SK-MEL-5 (cell line): ENCODE results near the gene CRTAP. TPM values are rescaled to one million over a fixed set of nuclear protein-coding genes. Genes with fewer than 3 reads are reported as not detected.
"Not testable (repeated sequence)": the region's sequence is repeated elsewhere in the genome, so short reads cannot be mapped to it uniquely, and the experiment has no call there.

Source experiments
- DNase-seq: peaks from one replicate; pipeline ENCODE4 v3.0.0-alpha.2; 2016; ENCODE audit warnings: low read depth, low spot score
- in situ Hi-C: cut with HindIII; loops from 2 replicates; pipeline ENCODE4 v1.10.0; 2016; ENCODE audit warnings: low sequenced_read_pairs, high pct_unique_total_duplicates, low pct_unique_long_range_greater_than_20kb
- total RNA-seq: library from RNA; depleted of rRNA; stranded (reverse); fragments of >200 nt; shearing (Covaris generic); gene quantifications from 2 replicates; pipeline ENCODE4 v1.2.3, GENCODE V29; 2014

Gene CRTAP
- total RNA-seq, 1 experiment from 2014 or later: 464 TPM

- peak; percentile 11 for DNase-seq
- in situ Hi-C loops: no loop called here
Measured at GRCh38 chr3:33128706-33129105, 14.9 kb downstream of the CRTAP start.

- DNase-seq: no peak
- in situ Hi-C loops: no loop called here
Measured at GRCh38 chr3:33130144-33130543, 16.3 kb downstream of the CRTAP start.

GRCh38 chr3:33131331-33132018 is 17.7 kb downstream of the CRTAP start:
- peak; percentile 74 for DNase-seq
- in situ Hi-C loops: no loop called here

- in situ Hi-C loops: no loop called here
- DNase-seq: no peak
Measured at GRCh38 chr3:33132019-33132360, 18.2 kb downstream of the CRTAP start.

- in situ Hi-C loops: no loop called here
- no peak for DNase-seq
Measured at GRCh38 chr3:33134026-33134625, 20.3 kb downstream of the CRTAP start.

GRCh38 chr3:33137691-33138090 is 23.9 kb downstream of the CRTAP start:
- no peak for DNase-seq
- in situ Hi-C loops: no loop called here

- DNase-seq, in situ Hi-C loops: not testable (repeated sequence)
Measured at GRCh38 chr3:33139006-33139623, 25.3 kb downstream of the CRTAP start.

GRCh38 chr3:33139996-33140395 is 26.2 kb downstream of the CRTAP start:
- DNase-seq: no peak
- in situ Hi-C loops: no loop called here

GRCh38 chr3:33141006-33141405 is 27.2 kb downstream of the CRTAP start:
- in situ Hi-C loops: no loop called here
- DNase-seq: no peak

- DNase-seq: peak; percentile 71
- in situ Hi-C loops: no loop called here
Measured at GRCh38 chr3:33144433-33144832, 30.6 kb downstream of the CRTAP start.

- in situ Hi-C loops: no loop called here
- DNase-seq: no peak
Measured at GRCh38 chr3:33145221-33145900, 31.5 kb downstream of the CRTAP start.

GRCh38 chr3:33145901-33146580 is 32.2 kb downstream of the CRTAP start:
- no peak for DNase-seq
- in situ Hi-C loops: no loop called here

GRCh38 chr3:33146791-33147445 is 33.1 kb downstream of the CRTAP start:
- in situ Hi-C loops: no loop called here

GRCh38 chr3:33149342-33149741 is 35.5 kb downstream of the CRTAP start:
- DNase-seq: no peak
- in situ Hi-C loops: no loop called here

More at GRCh38 chr3:33146791-33147445, 33.1 kb downstream of the CRTAP start:
- DNase-seq: peak; percentile 90

GRCh38 chr3:33152363-33153360 is 38.8 kb downstream of the CRTAP start:
- in situ Hi-C loops: no loop called here
- no peak for DNase-seq

- in situ Hi-C loops: no loop called here
- DNase-seq: no peak
Measured at GRCh38 chr3:33153782-33154181, 40.0 kb downstream of the CRTAP start.
